GM12878 (cell line): ENCODE results near the gene ADD1. TPM values are rescaled to one million over a fixed set of nuclear protein-coding genes. Genes with fewer than 3 reads are reported as not detected.
A peak's percentile ranks its signal among the peaks of the same experiment; 100 is the strongest.

Experiments
- ATAC-seq: fragments of 200-7000 bp; cut with Tn5 transposase; 3 replicates; pipeline ENCODE4 v1.9.1; 2020; ENCODE audit warnings: mild to moderate bottlenecking, moderate library complexity
- BruUV-seq: library from RNA; stranded (reverse); fragments of 400-500 nt; replicated peaks from 2 replicates; lab custom pipeline; 2021; lab: Mats Ljungman, UMichigan
- CTCF ChIA-PET: fragments of 300-600 bp; sonication (Branson Sonifier 250); formaldehyde crosslinking; extraction: SDS; loops from one replicate; lab custom pipeline; 2021; ENCODE audit warnings: inconsistent platforms; lab: Yijun Ruan, JAX
- POLR2A ChIA-PET: fragments of 350-600 bp; formaldehyde crosslinking; extraction: SDS; loops from one replicate; lab custom pipeline; 2021; ENCODE audit warnings: inconsistent platforms; lab: Charles Lee
- RAD21 ChIA-PET: fragments of 300-600 bp; sonication (Branson Sonifier 250); formaldehyde crosslinking; loops from one replicate; lab custom pipeline; 2023; ENCODE audit warnings: antibody characterized with exemption; ENCODE audit not compliant: unreplicated experiment; lab: Charles Lee
- SMC1A ChIA-PET: fragments of 300-600 bp; sonication (Branson Sonifier 250); formaldehyde crosslinking; loops from one replicate; lab custom pipeline; 2023; ENCODE audit not compliant: unreplicated experiment, uncharacterized antibody; lab: Charles Lee
- DNase-seq: peaks from one replicate; pipeline ENCODE4 v3.0.0-alpha.2; 2011; ENCODE audit warnings: low read depth, low spot score
- FAIRE-seq: peaks from 3 replicates; lab custom pipeline; 2011; peaks lifted over from hg19 to GRCh38; lab: Jason Lieb, UNC
- H2AFZ ChIP-seq: 2 replicates; pipeline ENCODE4 v1.6.0; 2011; ENCODE audit warnings: low read depth, low read length, control low read depth; ENCODE audit not compliant: control insufficient read depth
- H3K27ac ChIP-seq: 2 replicates; pipeline ENCODE4 v1.5.1; 2011; ENCODE audit warnings: control low read depth; ENCODE audit not compliant: control insufficient read depth, insufficient read depth
- H3K27me3 ChIP-seq, 2 experiments: replicated peaks in 1 of 2; 2 replicates each; pipeline versions ENCODE4 v1.6.0 to v1.6.1; 2011; ENCODE audit warnings: low read length in 1 of 2; ENCODE audit not compliant: control insufficient read depth in 2 of 2, insufficient read depth in 2 of 2
- H3K36me3 ChIP-seq, 2 experiments: 2 replicates each; pipeline ENCODE4 v1.5.1; 2011; ENCODE audit warnings: low read length in 1 of 2; ENCODE audit not compliant: control insufficient read depth in 2 of 2, insufficient read depth in 2 of 2
- H3K4me1 ChIP-seq: 2 replicates; pipeline ENCODE4 v1.6.1; 2011; ENCODE audit warnings: mild to moderate bottlenecking, low read length, moderate library complexity, mixed read lengths; ENCODE audit not compliant: control insufficient read depth, insufficient read depth
- H3K4me2 ChIP-seq: 2 replicates; pipeline ENCODE4 v1.6.0; 2011; ENCODE audit warnings: control low read depth; ENCODE audit not compliant: control insufficient read depth, insufficient read depth
- H3K4me3 ChIP-seq: fragments of 200-600 bp; sonication (generic); 2 replicates; pipeline ENCODE4 v1.5.1; 2016
- H3K79me2 ChIP-seq: 2 replicates; pipeline ENCODE4 v1.6.0; 2011; ENCODE audit warnings: low read length; ENCODE audit not compliant: control insufficient read depth, insufficient read depth
- H3K9ac ChIP-seq: 2 replicates; pipeline ENCODE4 v1.8.0; 2011; ENCODE audit warnings: low read length, control low read depth, mixed read lengths; ENCODE audit not compliant: control insufficient read depth, insufficient read depth
- H3K9me3 ChIP-seq: replicated peaks from 3 replicates; pipeline ENCODE4 v1.5.1; 2011; ENCODE audit warnings: mild to moderate bottlenecking, low read length; ENCODE audit not compliant: control insufficient read depth, insufficient read depth
- H4K20me1 ChIP-seq: 2 replicates; pipeline ENCODE4 v1.6.0; 2011; ENCODE audit not compliant: control insufficient read depth, insufficient read depth
- BCL3 ChIP-seq: IDR thresholded peaks from 2 replicates; pipeline ENCODE4 v1.6.1; 2011; ENCODE audit warnings: borderline replicate concordance, low read depth, mild to moderate bottlenecking, moderate library complexity, low read length; ENCODE audit not compliant: insufficient read depth, poor library complexity, severe bottlenecking
- BHLHE40 ChIP-seq, 2 experiments: fragments of 450-650 bp in 1 of 2; IDR thresholded peaks; 2 replicates each; pipeline ENCODE4 v1.6.1; 2011 to 2017; ENCODE audit warnings: low read depth in 2 of 2, borderline replicate concordance in 1 of 2, improper control_type of control experiment in 1 of 2, low read length in 1 of 2, mild to moderate bottlenecking in 1 of 2
- CTCF ChIP-seq, 3 experiments: IDR thresholded peaks in 2 of 3; conservative IDR thresholded peaks in 1 of 3; 2 replicates each; pipeline ENCODE4 v1.5.1; 2011; ENCODE audit warnings: low read depth in 3 of 3, low read length in 3 of 3, mild to moderate bottlenecking in 3 of 3, control low read depth in 2 of 3, moderate library complexity in 2 of 3, inconsistent platforms in 1 of 3, mixed read lengths in 1 of 3; ENCODE audit not compliant: control insufficient read depth in 2 of 3, insufficient read depth in 1 of 3; ENCODE audit errors: extremely low read depth in 1 of 3
- FOS ChIP-seq: IDR thresholded peaks from 3 replicates; pipeline ENCODE4 v1.6.1; 2011; ENCODE audit warnings: borderline replicate concordance; ENCODE audit not compliant: insufficient read length; ENCODE audit errors: extremely low read depth
- NR2F1 ChIP-seq: fragments of 450-650 bp; conservative IDR thresholded peaks from 2 replicates; pipeline ENCODE4 v1.6.1; 2017; ENCODE audit warnings: mild to moderate bottlenecking
- POLR2AphosphoS2 ChIP-seq: IDR thresholded peaks from 2 replicates; pipeline ENCODE4 v1.6.1; 2011; ENCODE audit warnings: low read depth, mild to moderate bottlenecking, low read length, improper control_type of control experiment, moderate library complexity
- POU2F2 ChIP-seq: IDR thresholded peaks from 3 replicates; pipeline ENCODE4 v1.6.1; 2011; ENCODE audit warnings: low read depth, mild to moderate bottlenecking, low read length, borderline replicate concordance
- RCOR1 ChIP-seq: conservative IDR thresholded peaks from 2 replicates; pipeline ENCODE4 v1.6.1; 2012; ENCODE audit warnings: low read depth, low read length, improper control_type of control experiment
- RUNX3 ChIP-seq: IDR thresholded peaks from 2 replicates; pipeline ENCODE4 v1.6.1; 2012; ENCODE audit warnings: low read length, inconsistent platforms
- ZBTB33 ChIP-seq: fragments of 450-650 bp; IDR thresholded peaks from 2 replicates; pipeline ENCODE4 v1.6.1; 2017; ENCODE audit warnings: mild to moderate bottlenecking
- ZBTB4 ChIP-seq: fragments of 450-650 bp; formaldehyde crosslinking; IDR thresholded peaks from 2 replicates; pipeline ENCODE4 v1.4.0; 2022; ENCODE audit warnings: mild to moderate bottlenecking, moderate library complexity
- WGBS: methylation state at CpG from one replicate; pipeline ENCODE4 v1.1.6; 2016; ENCODE audit warnings: low lambda C conversion rate; ENCODE audit not compliant: insufficient replicate concordance, insufficient coverage; ENCODE audit errors: missing lambda C conversion rate; 5-methylcytosine and 5-hydroxymethylcytosine counted together
- in situ Hi-C: fragments of 300-500 bp; cut with MboI; formaldehyde crosslinking; loops from 9 replicates; pipeline ENCODE4 v1.14.3; 2018; ENCODE audit warnings: mixed read lengths
- intact Hi-C: fragments of 100-400 bp; cut with micrococcal nuclease; formaldehyde crosslinking; loops from one replicate; pipeline ENCODE4 v1.14.2; 2022; ENCODE audit not compliant: unreplicated experiment
- polyA plus RNA-seq, 11 experiments: library from polyadenylated mRNA; depleted of rRNA in 4 of 11; unstranded in 6 of 11; stranded (reverse) in 5 of 11; fragments of >200 nt; fragmentation: Nextera tagmentation in 4 of 11; fragmentation: Illumina TruSeq in 1 of 11; extraction: Ambion mirVana in 4 of 11; extraction: Trizol in 1 of 11; gene quantifications; 1 replicate in 1 of 11; 2 replicates in 10 of 11; pipeline versions ENCODE4 v1.2.1 to v1.2.3, GENCODE V29; 2011 to 2016; ENCODE audit warnings: inconsistent platforms in 2 of 11, missing spikeins in 2 of 11, low read depth in 1 of 11
- total RNA-seq, 4 experiments: library from RNA; depleted of rRNA in 3 of 4; stranded (reverse); fragments of >200 nt in 3 of 4; fragmentation: Illumina TruSeq in 1 of 4; extraction: Trizol in 1 of 4; gene quantifications; 2 replicates each; pipeline versions ENCODE4 v1.2.1 to v1.2.3, GENCODE V29; 2013 to 2021

The ADD1 gene
- total and polyA plus RNA-seq, 10 of the 15 experiments (the other 5 are each of a cell fraction or from before 2014, with no cell fraction given) = 21.6 to 182 (median 105) TPM

GRCh38 chr4:2813446-2814405 is 29.9 kb upstream of the ADD1 start:
- H3K4me2 ChIP-seq = peak overlapping the region; percentile 99
- TSS peak; percentile 34 for BruUV-seq

More at GRCh38 chr4:2813446-2814405, 29.9 kb upstream of the ADD1 start:
- Histone ChIP-seq H3K9ac (peak overlapping the region; percentile 85; the same call in 1 of the 2 replicates), H3K4me1 (peaks cover 50% of the 10 kb centered on the region), H3K36me3 (no peaks in the 10 kb centered on the region), H3K4me3 (peak overlapping the region; percentile 97), H2AFZ (no peak overlapping the region), H3K27me3 (no peaks in the 10 kb centered on the region), H3K27ac (peak overlapping the region; percentile 90; the same call in 1 of the 2 replicates), H4K20me1 (no peaks in the 10 kb centered on the region), H3K9me3 (no peaks in the 10 kb centered on the region), H3K79me2 (peaks cover 53% of the 10 kb centered on the region)
- intact Hi-C loops (loop anchor here (5.0 kb wide), 1 partner anchor 51 kb away; no protein-coding TSS in a partner anchor), in situ Hi-C loops (no loop called here)
- CTCF ChIA-PET = interaction anchor here (0.9 to 1.3 kb wide), 4 partner anchors 55 to 224 kb away, joined by 3 to 4 read pairs (median 4); no protein-coding TSS in a partner anchor
- RAD21 ChIA-PET = interaction anchor here (0.5 to 1.8 kb wide), 9 partner anchors 10 to 140 kb away, joined by 3 to 10 read pairs (median 4); partner anchors contain the start of gene TNIP2
- DNase-seq (no peak), FAIRE-seq (peak; percentile 79), ATAC-seq (peak; percentile 17)
- SMC1A ChIA-PET = interaction anchor here (0.6 to 2.6 kb wide), 10 partner anchors 8 to 124 kb away, joined by 3 to 17 read pairs (median 4); no protein-coding TSS in a partner anchor
- POLR2A ChIA-PET = interaction anchor here (0.6 to 3.1 kb wide), 9 partner anchors 10 to 372 kb away, joined by 3 to 16 read pairs (median 5); partner anchors contain the start of gene FAM193A
- TF ChIP-seq BHLHE40 (IDR thresholded peaks at IDR 0.05; ENCODE audit: borderline replicate concordance in 1 of 2, low read depth in 2 of 2, low read length in 1 of 2) = peak; percentile 55 to 73; a peak in 3 of 4 replicates
- peak; percentile 92 for TF ChIP-seq BCL3
- no peak for TF ChIP-seq CTCF (IDR thresholded peaks at IDR 0.05 in 2 of 3, conservative IDR thresholded peaks at IDR 0.05 in 1 of 3; ENCODE audit: control insufficient read depth in 2 of 3, extremely low read depth in 1 of 3, insufficient read depth in 1 of 3, low read depth in 3 of 3, low read length in 3 of 3)
- no peak for TF ChIP-seq FOS
- no peak for TF ChIP-seq RCOR1
- TF ChIP-seq RUNX3 = peak; percentile 68
- TF ChIP-seq ZBTB4 (CRISPR knock-in tag) = no peak
- peak; percentile 67 for TF ChIP-seq NR2F1
- 0 out of 2 replicates have a peak, but pooled peaks have one; percentile 25 for TF ChIP-seq POLR2AphosphoS2
- no peak for TF ChIP-seq ZBTB33
- TF ChIP-seq POU2F2 = peak; percentile 70; the same call in 1 of the 3 replicates
- WGBS = 61% methylated on average over 17 of the region's 17 CpGs
